ENCODE results near the gene SREK1IP1. TPM values are rescaled to one million over a fixed set of nuclear protein-coding genes. Genes with fewer than 3 reads are reported as not detected.
"Not testable (repeated sequence)": the region's sequence is repeated elsewhere in the genome, so short reads cannot be mapped to it uniquely, and the experiment has no call there.

Gene SREK1IP1
- total and polyA plus RNA-seq, 7 experiments from 2014 or later = 11.7 to 29.9 (median 21.7) TPM

GRCh38 chr5:64727150-64727549 lies 41.3 kb downstream of the SREK1IP1 start:
- H3K4me1 ChIP-seq (ENCODE audit: control insufficient read depth in 2 of 2, insufficient read depth in 2 of 2, low read length in 2 of 2) = no peaks in the 10 kb centered on the region
- H3K27me3 Mint-ChIP-seq = no peaks in the 10 kb centered on the region
- H3K27ac ChIP-seq (ENCODE audit: low read depth, low read length) = no peak overlapping the region
- H3K4me3 ChIP-seq (ENCODE audit: low read length) = no peak overlapping the region
- intact Hi-C loops (cut with micrococcal nuclease) = no loop called here
- peaks cover 20 to 52% (median 38%) of the 10 kb centered on the region in 5 donors for H3K36me3 Mint-ChIP-seq
- H3K36me3 ChIP-seq (ENCODE audit: control insufficient read depth in 2 of 3, insufficient read depth in 3 of 3, low read length in 3 of 3) = peaks cover 0 to 16% (median 0%) of the 10 kb centered on the region in 3 experiments
- peaks cover 0 to 7% (median 0%) of the 10 kb centered on the region in 7 donors for H3K4me1 Mint-ChIP-seq
- ATAC-seq = no peak
- no peaks in the 10 kb centered on the region for H3K9me3 Mint-ChIP-seq
- CTCF ChIA-PET = no interaction called here
- DNase-seq = no peak
- no peak overlapping the region for H3K27ac Mint-ChIP-seq
- no peaks in the 10 kb centered on the region for H3K9me3 ChIP-seq (ENCODE audit: control insufficient read depth in 2 of 3, low read length in 3 of 3)
- H3K4me3 Mint-ChIP-seq = no peak overlapping the region
- POLR2A ChIA-PET = no interaction called here
- no peaks in the 10 kb centered on the region for H3K27me3 ChIP-seq (ENCODE audit: control insufficient read depth in 2 of 2, insufficient read depth in 2 of 2, low read length in 2 of 2)

GRCh38 chr5:64722588-64722987 lies 45.9 kb downstream of the SREK1IP1 start:
- ATAC-seq (no peak), DNase-seq (no peak)
- Histone ChIP-seq H3K27ac (ENCODE audit: low read depth, low read length) (no peak overlapping the region), H3K27me3 (ENCODE audit: control insufficient read depth in 2 of 2, insufficient read depth in 2 of 2, low read length in 2 of 2) (no peaks in the 10 kb centered on the region), H3K9me3 (ENCODE audit: control insufficient read depth in 2 of 3, low read length in 3 of 3) (no peaks in the 10 kb centered on the region), H3K4me3 (ENCODE audit: low read length) (no peak overlapping the region), H3K36me3 (ENCODE audit: control insufficient read depth in 2 of 3, insufficient read depth in 3 of 3, low read length in 3 of 3) (peaks cover 0 to 16% (median 0%) of the 10 kb centered on the region in 3 experiments), H3K4me1 (ENCODE audit: control insufficient read depth in 2 of 2, insufficient read depth in 2 of 2, low read length in 2 of 2) (no peaks in the 10 kb centered on the region)
- Mint-ChIP-seq H3K4me3 (no peak overlapping the region), H3K4me1 (peaks cover 0 to 4% (median 0%) of the 10 kb centered on the region in 7 donors), H3K9me3 (peaks cover 0 to 6% (median 0%) of the 10 kb centered on the region in 11 donors), H3K36me3 (peaks cover 0 to 32% (median 25%) of the 10 kb centered on the region in 5 donors), H3K27ac (no peak overlapping the region), H3K27me3 (no peaks in the 10 kb centered on the region)
- ChIA-PET CTCF (no interaction called here), POLR2A (no interaction called here)
- intact Hi-C loops (cut with micrococcal nuclease) = no loop called here

- H3K9me3 ChIP-seq (ENCODE audit: control insufficient read depth in 2 of 3, low read length in 3 of 3); CTCF ChIA-PET; H3K4me3 Mint-ChIP-seq; H3K4me1 ChIP-seq (ENCODE audit: control insufficient read depth in 2 of 2, insufficient read depth in 2 of 2, low read length in 2 of 2); H3K27ac ChIP-seq (ENCODE audit: low read depth, low read length); DNase-seq; ATAC-seq; H3K27me3 Mint-ChIP-seq; H3K4me3 ChIP-seq (ENCODE audit: low read length); H3K27me3 ChIP-seq (ENCODE audit: control insufficient read depth in 2 of 2, insufficient read depth in 2 of 2, low read length in 2 of 2); H3K27ac Mint-ChIP-seq; POLR2A ChIA-PET; intact Hi-C loops (cut with micrococcal nuclease); H3K36me3 Mint-ChIP-seq; H3K4me1 Mint-ChIP-seq; H3K36me3 ChIP-seq (ENCODE audit: control insufficient read depth in 2 of 3, insufficient read depth in 3 of 3, low read length in 3 of 3); H3K9me3 Mint-ChIP-seq: not testable (repeated sequence)
These were observed 54.0 kb downstream of the SREK1IP1 start for GRCh38 chr5:64714495-64714894.

GRCh38 chr5:64707191-64707590 lies 61.3 kb downstream of the SREK1IP1 start:
- H3K4me1 ChIP-seq (ENCODE audit: control insufficient read depth in 2 of 2, insufficient read depth in 2 of 2, low read length in 2 of 2) = no peaks in the 10 kb centered on the region
- H3K27me3 Mint-ChIP-seq = peaks cover 14 to 35% (median 20%) of the 10 kb centered on the region in 5 donors
- no peak overlapping the region for H3K27ac Mint-ChIP-seq
- H3K9me3 ChIP-seq (ENCODE audit: control insufficient read depth in 2 of 3, low read length in 3 of 3) = no peaks in the 10 kb centered on the region
- ATAC-seq = no peak
- no peaks in the 10 kb centered on the region for H3K36me3 ChIP-seq (ENCODE audit: control insufficient read depth in 2 of 3, insufficient read depth in 3 of 3, low read length in 3 of 3)
- no peaks in the 10 kb centered on the region for H3K36me3 Mint-ChIP-seq
- intact Hi-C loops (cut with micrococcal nuclease) = no loop called here
- H3K27ac ChIP-seq (ENCODE audit: low read depth, low read length) = no peak overlapping the region
- peaks cover 0 to 5% (median 0%) of the 10 kb centered on the region in 11 donors for H3K9me3 Mint-ChIP-seq
- H3K4me3 Mint-ChIP-seq = no peak overlapping the region
- H3K4me3 ChIP-seq (ENCODE audit: low read length) = no peak overlapping the region
- H3K4me1 Mint-ChIP-seq = no peaks in the 10 kb centered on the region
- POLR2A ChIA-PET = no interaction called here
- H3K27me3 ChIP-seq (ENCODE audit: control insufficient read depth in 2 of 2, insufficient read depth in 2 of 2, low read length in 2 of 2) = peaks cover 0 to 3% of the 10 kb centered on the region in 2 donors
- CTCF ChIA-PET = no interaction called here
- no peak for DNase-seq

DNA sequence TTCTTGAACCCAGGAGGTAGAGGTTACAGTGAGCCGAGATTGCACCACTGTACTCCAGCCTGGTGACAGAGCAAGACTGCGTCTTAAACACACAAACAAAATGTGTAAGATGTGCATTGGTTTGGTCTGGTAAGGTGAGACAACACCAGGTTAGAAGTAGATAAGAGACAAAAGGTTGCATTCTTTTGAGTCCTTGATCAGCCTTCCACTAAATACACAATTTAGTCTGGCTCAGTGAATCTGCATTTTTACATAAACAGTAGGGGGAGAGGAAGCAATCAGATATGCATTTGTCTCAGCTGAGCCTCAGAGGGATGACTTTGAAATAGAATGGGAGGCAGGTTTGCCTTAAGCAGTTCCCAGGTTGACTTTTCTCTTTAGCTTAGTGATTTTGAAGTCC lies 62.4 kb downstream of the SREK1IP1 start:
- H3K4me3 ChIP-seq (ENCODE audit: low read length); ATAC-seq; H3K36me3 ChIP-seq (ENCODE audit: control insufficient read depth in 2 of 3, insufficient read depth in 3 of 3, low read length in 3 of 3); DNase-seq; H3K9me3 ChIP-seq (ENCODE audit: control insufficient read depth in 2 of 3, low read length in 3 of 3); H3K36me3 Mint-ChIP-seq; H3K9me3 Mint-ChIP-seq; H3K27ac Mint-ChIP-seq; POLR2A ChIA-PET; intact Hi-C loops (cut with micrococcal nuclease); H3K4me1 ChIP-seq (ENCODE audit: control insufficient read depth in 2 of 2, insufficient read depth in 2 of 2, low read length in 2 of 2); H3K27ac ChIP-seq (ENCODE audit: low read depth, low read length); CTCF ChIA-PET; H3K27me3 ChIP-seq (ENCODE audit: control insufficient read depth in 2 of 2, insufficient read depth in 2 of 2, low read length in 2 of 2); H3K4me3 Mint-ChIP-seq; H3K4me1 Mint-ChIP-seq: not testable (repeated sequence)
- H3K27me3 Mint-ChIP-seq = peaks cover 14 to 35% (median 22%) of the 10 kb centered on the region in 5 donors

GRCh38 chr5:64700765-64701164 lies 67.7 kb downstream of the SREK1IP1 start:
- no peak overlapping the region for H3K27ac ChIP-seq (ENCODE audit: low read depth, low read length)
- H3K27ac Mint-ChIP-seq = no peak overlapping the region
- H3K36me3 ChIP-seq (ENCODE audit: control insufficient read depth in 2 of 3, insufficient read depth in 3 of 3, low read length in 3 of 3) = no peaks in the 10 kb centered on the region
- H3K4me3 ChIP-seq (ENCODE audit: low read length) = no peak overlapping the region
- no peaks in the 10 kb centered on the region for H3K9me3 ChIP-seq (ENCODE audit: control insufficient read depth in 2 of 3, low read length in 3 of 3)
- no peak for DNase-seq
- CTCF ChIA-PET = no interaction called here
- H3K36me3 Mint-ChIP-seq = peaks cover 0 to 5% (median 0%) of the 10 kb centered on the region in 5 donors
- H3K4me3 Mint-ChIP-seq = no peak overlapping the region
- peaks cover 0 to 3% of the 10 kb centered on the region in 2 donors for H3K27me3 ChIP-seq (ENCODE audit: control insufficient read depth in 2 of 2, insufficient read depth in 2 of 2, low read length in 2 of 2)
- H3K9me3 Mint-ChIP-seq = peaks cover 5 to 24% (median 16%) of the 10 kb centered on the region in 11 donors
- H3K4me1 Mint-ChIP-seq = no peaks in the 10 kb centered on the region
- intact Hi-C loops (cut with micrococcal nuclease) = no loop called here
- H3K27me3 Mint-ChIP-seq = peaks cover 21 to 36% (median 30%) of the 10 kb centered on the region in 5 donors
- POLR2A ChIA-PET = no interaction called here
- H3K4me1 ChIP-seq (ENCODE audit: control insufficient read depth in 2 of 2, insufficient read depth in 2 of 2, low read length in 2 of 2) = no peaks in the 10 kb centered on the region
- ATAC-seq = no peak

GRCh38 chr5:64696414-64696813 lies 72.1 kb downstream of the SREK1IP1 start:
- intact Hi-C loops (cut with micrococcal nuclease); H3K27ac ChIP-seq (ENCODE audit: low read depth, low read length); H3K4me1 ChIP-seq (ENCODE audit: control insufficient read depth in 2 of 2, insufficient read depth in 2 of 2, low read length in 2 of 2); H3K9me3 ChIP-seq (ENCODE audit: control insufficient read depth in 2 of 3, low read length in 3 of 3); H3K27me3 ChIP-seq (ENCODE audit: control insufficient read depth in 2 of 2, insufficient read depth in 2 of 2, low read length in 2 of 2); H3K4me3 ChIP-seq (ENCODE audit: low read length); DNase-seq; H3K36me3 Mint-ChIP-seq; CTCF ChIA-PET; ATAC-seq; H3K27ac Mint-ChIP-seq; H3K36me3 ChIP-seq (ENCODE audit: control insufficient read depth in 2 of 3, insufficient read depth in 3 of 3, low read length in 3 of 3); POLR2A ChIA-PET; H3K4me3 Mint-ChIP-seq; H3K4me1 Mint-ChIP-seq: not testable (repeated sequence)
- H3K27me3 Mint-ChIP-seq = peaks cover 24 to 38% (median 25%) of the 10 kb centered on the region in 5 donors
- H3K9me3 Mint-ChIP-seq = peaks cover 5 to 28% (median 16%) of the 10 kb centered on the region in 11 donors

Data from naive thymus-derived CD4-positive, alpha-beta T cell (primary cell).